HCT116 (cell line): Measurements from ENCODE around the gene VPS35.

Source experiments
- ELF1 ChIP-seq: IDR thresholded peaks from 2 replicates; pipeline ENCODE4 v1.6.1; 2012; ENCODE audit warnings: low read depth, borderline replicate concordance
- EZH2 ChIP-seq: fragments of 200-600 bp; sonication (generic); IDR thresholded peaks from 2 replicates; pipeline ENCODE4 v1.6.1; 2017; ENCODE audit warnings: antibody characterized with exemption, mixed run types
- EZH2phosphoT487 ChIP-seq: fragments of 200-600 bp; IDR thresholded peaks from 2 replicates; pipeline ENCODE4 v1.6.1; 2018; ENCODE audit warnings: antibody characterized with exemption, borderline replicate concordance
- POLR2AphosphoS5 ChIP-seq: IDR thresholded peaks from 2 replicates; pipeline ENCODE4 v1.6.1; 2011; ENCODE audit warnings: mild to moderate bottlenecking, low read depth, low read length, moderate library complexity
- RAD21 ChIP-seq: IDR thresholded peaks from 2 replicates; pipeline ENCODE4 v1.6.1; 2012; ENCODE audit warnings: low read depth, mild to moderate bottlenecking
- TCF7L2 ChIP-seq: IDR thresholded peaks from 2 replicates; pipeline ENCODE4 v1.7.0; 2011; ENCODE audit warnings: borderline replicate concordance, inconsistent platforms; ENCODE audit not compliant: insufficient read depth, insufficient read length; ENCODE audit errors: extremely low read depth
- TF ChIP-seq, protein P1 (sequence below): IDR thresholded peaks from 2 replicates; pipeline ENCODE4 v1.6.1; 2012; ENCODE audit warnings: low read depth
- TF ChIP-seq, protein P2 (sequence below), 3 experiments: fragments of 200-600 bp in 1 of 3; sonication (generic) in 1 of 3; IDR thresholded peaks in 2 of 3; conservative IDR thresholded peaks in 1 of 3; 2 replicates each; pipeline ENCODE4 v1.5.1; 2012 to 2017; ENCODE audit warnings: low read depth in 2 of 3, low read length in 2 of 3, antibody characterized with exemption in 1 of 3, borderline replicate concordance in 1 of 3, control low read depth in 1 of 3, mild to moderate bottlenecking in 1 of 3, mixed read lengths in 1 of 3, mixed run types in 1 of 3, moderate library complexity in 1 of 3; ENCODE audit not compliant: insufficient read depth in 1 of 3

GRCh38 chr16:46690281-46691178 lies 1.6 kb upstream of the VPS35 start:
- TF ChIP-seq, protein P1, sequence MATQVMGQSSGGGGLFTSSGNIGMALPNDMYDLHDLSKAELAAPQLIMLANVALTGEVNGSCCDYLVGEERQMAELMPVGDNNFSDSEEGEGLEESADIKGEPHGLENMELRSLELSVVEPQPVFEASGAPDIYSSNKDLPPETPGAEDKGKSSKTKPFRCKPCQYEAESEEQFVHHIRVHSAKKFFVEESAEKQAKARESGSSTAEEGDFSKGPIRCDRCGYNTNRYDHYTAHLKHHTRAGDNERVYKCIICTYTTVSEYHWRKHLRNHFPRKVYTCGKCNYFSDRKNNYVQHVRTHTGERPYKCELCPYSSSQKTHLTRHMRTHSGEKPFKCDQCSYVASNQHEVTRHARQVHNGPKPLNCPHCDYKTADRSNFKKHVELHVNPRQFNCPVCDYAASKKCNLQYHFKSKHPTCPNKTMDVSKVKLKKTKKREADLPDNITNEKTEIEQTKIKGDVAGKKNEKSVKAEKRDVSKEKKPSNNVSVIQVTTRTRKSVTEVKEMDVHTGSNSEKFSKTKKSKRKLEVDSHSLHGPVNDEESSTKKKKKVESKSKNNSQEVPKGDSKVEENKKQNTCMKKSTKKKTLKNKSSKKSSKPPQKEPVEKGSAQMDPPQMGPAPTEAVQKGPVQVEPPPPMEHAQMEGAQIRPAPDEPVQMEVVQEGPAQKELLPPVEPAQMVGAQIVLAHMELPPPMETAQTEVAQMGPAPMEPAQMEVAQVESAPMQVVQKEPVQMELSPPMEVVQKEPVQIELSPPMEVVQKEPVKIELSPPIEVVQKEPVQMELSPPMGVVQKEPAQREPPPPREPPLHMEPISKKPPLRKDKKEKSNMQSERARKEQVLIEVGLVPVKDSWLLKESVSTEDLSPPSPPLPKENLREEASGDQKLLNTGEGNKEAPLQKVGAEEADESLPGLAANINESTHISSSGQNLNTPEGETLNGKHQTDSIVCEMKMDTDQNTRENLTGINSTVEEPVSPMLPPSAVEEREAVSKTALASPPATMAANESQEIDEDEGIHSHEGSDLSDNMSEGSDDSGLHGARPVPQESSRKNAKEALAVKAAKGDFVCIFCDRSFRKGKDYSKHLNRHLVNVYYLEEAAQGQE, result no peak
- TF ChIP-seq ELF1 (no peak), EZH2phosphoT487 (no peak), TCF7L2 (no peak), POLR2AphosphoS5 (no peak), RAD21 (no peak), EZH2 (no peak)
- TF ChIP-seq, protein P2, sequence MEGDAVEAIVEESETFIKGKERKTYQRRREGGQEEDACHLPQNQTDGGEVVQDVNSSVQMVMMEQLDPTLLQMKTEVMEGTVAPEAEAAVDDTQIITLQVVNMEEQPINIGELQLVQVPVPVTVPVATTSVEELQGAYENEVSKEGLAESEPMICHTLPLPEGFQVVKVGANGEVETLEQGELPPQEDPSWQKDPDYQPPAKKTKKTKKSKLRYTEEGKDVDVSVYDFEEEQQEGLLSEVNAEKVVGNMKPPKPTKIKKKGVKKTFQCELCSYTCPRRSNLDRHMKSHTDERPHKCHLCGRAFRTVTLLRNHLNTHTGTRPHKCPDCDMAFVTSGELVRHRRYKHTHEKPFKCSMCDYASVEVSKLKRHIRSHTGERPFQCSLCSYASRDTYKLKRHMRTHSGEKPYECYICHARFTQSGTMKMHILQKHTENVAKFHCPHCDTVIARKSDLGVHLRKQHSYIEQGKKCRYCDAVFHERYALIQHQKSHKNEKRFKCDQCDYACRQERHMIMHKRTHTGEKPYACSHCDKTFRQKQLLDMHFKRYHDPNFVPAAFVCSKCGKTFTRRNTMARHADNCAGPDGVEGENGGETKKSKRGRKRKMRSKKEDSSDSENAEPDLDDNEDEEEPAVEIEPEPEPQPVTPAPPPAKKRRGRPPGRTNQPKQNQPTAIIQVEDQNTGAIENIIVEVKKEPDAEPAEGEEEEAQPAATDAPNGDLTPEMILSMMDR (IDR thresholded peaks at IDR 0.05 in 2 of 3, conservative IDR thresholded peaks at IDR 0.05 in 1 of 3; ENCODE audit: borderline replicate concordance in 1 of 3, insufficient read depth in 1 of 3, low read depth in 2 of 3, low read length in 2 of 3), result no peak
